ENCODE data around the gene NOXO1. TPM values are rescaled to one million over a fixed set of nuclear protein-coding genes. Genes with fewer than 3 reads are reported as not detected.
"Not testable (repeated sequence)": the region's sequence is repeated elsewhere in the genome, so short reads cannot be mapped to it uniquely, and the experiment has no call there.

NOXO1 gene
- total RNA-seq, 1 donor from 2014 or later: 1.2 TPM

DNA sequence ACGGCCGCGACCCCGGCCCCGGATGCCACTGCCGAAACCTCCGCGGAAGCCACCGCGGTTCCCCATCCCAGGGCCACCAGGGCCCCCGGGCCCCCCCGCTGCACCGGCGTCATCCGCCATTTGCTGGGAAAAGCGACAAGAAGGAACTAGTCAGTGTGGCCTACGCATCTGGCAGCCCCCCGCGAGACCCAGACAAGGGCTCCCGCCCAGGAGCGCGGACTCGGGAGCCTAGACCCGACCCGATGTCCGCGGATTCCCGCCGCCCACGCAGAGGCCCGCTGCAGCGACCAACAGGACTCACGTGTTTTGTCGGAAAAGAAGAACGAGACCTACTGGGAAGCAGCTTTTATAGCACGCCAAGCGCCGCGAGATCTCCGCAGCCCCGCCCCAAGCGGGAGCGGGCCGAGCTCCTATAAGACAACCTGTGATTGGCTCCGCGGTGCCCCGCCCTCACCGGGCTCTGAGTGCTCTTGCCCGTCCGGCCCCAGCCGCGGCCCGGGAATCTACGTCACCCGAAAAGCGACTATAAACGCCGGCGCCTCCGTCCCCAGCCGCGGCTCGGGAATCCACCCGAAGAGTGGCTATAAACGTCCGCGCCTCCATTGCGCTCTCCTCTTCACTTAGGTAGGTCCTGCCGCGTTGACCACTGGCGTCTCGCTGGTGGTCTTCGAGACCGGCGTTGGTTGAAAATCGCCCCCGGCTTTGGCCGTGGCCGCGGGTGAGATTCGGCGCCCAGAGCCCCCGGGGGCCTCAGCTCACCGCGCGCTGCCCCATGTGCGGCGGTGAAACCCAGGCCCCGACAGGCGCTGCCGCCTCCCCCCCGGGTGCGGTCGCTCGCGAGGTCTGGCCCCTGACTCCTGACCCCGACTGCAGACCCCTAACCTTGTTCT is 16.5 kb downstream of the NOXO1 start, which contains the start of gene RPS2:
Gene RPS2 (minus strand): TSS at position 321 of the 890 bp plus-strand sequence. CDS start 201 bp downstream, at position 120.
- peak in 1 of 2 donors; percentile 99 for DNase-seq (ENCODE audit: extremely low spot score in 2 of 2)
- peaks cover 0 to 31% of the 10 kb centered on the region in 2 donors for H3K36me3 ChIP-seq
- H3K4me3 ChIP-seq: peak within 1 kb of the TSS; percentile 88 to 98
- H3K9me3 ChIP-seq: no peaks in the 10 kb centered on the region
- TF ChIP-seq POLR2AphosphoS5 (IDR thresholded peaks at IDR 0.05; ENCODE audit: insufficient read depth in 1 of 2, low read depth in 1 of 2) (peak; percentile 95 to 99), POLR2A (IDR thresholded peaks at IDR 0.05) (peak in 1 of 2 donors; percentile 93)
- TF ChIP-seq, protein P1, sequence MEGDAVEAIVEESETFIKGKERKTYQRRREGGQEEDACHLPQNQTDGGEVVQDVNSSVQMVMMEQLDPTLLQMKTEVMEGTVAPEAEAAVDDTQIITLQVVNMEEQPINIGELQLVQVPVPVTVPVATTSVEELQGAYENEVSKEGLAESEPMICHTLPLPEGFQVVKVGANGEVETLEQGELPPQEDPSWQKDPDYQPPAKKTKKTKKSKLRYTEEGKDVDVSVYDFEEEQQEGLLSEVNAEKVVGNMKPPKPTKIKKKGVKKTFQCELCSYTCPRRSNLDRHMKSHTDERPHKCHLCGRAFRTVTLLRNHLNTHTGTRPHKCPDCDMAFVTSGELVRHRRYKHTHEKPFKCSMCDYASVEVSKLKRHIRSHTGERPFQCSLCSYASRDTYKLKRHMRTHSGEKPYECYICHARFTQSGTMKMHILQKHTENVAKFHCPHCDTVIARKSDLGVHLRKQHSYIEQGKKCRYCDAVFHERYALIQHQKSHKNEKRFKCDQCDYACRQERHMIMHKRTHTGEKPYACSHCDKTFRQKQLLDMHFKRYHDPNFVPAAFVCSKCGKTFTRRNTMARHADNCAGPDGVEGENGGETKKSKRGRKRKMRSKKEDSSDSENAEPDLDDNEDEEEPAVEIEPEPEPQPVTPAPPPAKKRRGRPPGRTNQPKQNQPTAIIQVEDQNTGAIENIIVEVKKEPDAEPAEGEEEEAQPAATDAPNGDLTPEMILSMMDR (IDR thresholded peaks at IDR 0.05): no peak
- H3K27me3 ChIP-seq: no peaks in the 10 kb centered on the region
- H3K27ac ChIP-seq: peak within 1 kb of the TSS; percentile 91
- peaks cover 49% of the 10 kb centered on the region for H3K4me1 ChIP-seq
- intact Hi-C loops (cut with DNase I): no loop called here

DNA sequence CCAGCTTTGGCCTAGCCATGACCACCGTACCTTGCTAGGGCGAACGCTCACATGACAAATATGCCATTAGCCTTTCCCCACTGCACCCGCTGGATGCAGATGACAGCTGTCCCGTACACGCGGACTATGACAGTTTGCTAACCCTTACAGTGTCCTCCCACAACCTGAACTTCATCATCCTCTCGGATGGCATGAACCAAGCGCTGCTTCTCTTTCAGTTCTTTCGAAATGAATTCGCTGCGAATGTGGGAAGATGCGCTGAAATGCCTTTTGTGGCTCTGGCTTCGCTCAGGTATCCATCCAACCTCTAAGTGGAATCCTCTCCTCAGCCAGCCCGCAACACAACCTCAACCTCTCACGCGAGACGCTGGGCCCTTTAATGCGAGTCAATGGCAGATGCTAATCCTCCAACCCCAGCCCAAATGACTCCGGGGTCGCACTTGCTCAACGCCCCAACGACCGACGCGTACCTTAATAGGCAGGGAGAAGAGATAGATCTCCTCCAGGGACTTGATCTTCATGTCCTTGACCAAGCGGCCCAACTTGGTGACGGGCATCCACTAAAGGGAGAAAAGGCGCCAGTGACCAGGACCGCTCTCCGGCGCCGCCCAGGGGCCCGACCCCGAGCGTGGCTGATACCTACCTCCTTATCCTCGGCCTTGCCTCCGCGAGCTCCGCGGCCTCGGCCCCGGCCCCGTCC is 17.3 kb downstream of the NOXO1 start:
- intact Hi-C loops (cut with DNase I): no loop called here

DNA sequence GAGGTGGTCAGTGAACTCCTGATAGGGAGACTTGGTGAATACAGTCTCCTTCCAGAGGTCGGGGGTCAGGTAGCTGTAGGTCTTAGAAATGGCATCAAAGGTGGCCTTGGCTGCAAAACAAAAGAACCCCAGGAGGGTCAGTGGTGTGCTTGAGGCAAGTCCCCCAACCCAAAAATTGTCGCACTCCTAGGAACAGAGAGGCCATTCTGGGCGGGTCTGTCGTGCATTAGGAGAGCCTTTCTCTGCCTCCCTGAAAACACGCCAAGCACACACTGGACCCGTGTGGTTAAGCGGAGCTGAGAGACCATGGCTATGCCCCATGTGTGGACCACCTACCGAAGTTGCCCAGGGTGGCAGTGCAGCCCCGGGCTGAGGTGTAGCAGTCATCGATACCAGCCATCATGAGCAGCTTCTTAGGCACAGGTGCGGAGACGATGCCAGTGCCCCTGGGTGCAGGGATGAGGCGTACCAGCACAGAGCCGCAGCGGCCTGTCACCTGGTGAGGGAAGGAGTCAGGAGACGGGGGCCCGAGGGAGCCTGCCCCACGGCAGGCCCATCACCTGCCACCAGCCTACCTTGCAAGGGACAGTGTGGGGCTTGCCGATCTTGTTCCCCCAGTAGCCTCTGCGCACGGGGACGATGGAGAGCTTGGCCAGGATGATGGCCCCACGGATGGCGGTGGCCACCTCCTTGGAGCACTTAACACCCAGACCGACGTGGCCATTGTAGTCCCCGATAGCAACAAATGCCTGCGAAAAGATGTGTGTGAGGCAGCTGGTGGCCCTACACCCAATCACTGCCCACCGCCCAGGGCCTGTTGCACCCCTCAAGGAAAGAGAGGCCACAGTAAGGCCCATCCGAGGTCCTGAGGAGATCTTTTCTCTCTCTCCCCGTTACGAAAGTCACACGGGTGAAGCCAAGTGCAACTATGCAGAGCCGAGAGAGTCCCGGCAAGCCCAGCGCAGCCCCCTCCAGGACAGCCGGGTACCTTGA is 18.8 kb downstream of the NOXO1 start:
- H3K27ac ChIP-seq; intact Hi-C loops (cut with DNase I); DNase-seq (ENCODE audit: extremely low spot score in 2 of 2); H3K9me3 ChIP-seq; H3K27me3 ChIP-seq: not testable (repeated sequence)
- H3K4me3 ChIP-seq: peak overlapping the region in 1 of 2 donors; percentile 88
- peaks cover 0 to 31% of the 10 kb centered on the region in 2 donors for H3K36me3 ChIP-seq
- peak in 1 of 2 donors; percentile 5 for TF ChIP-seq POLR2AphosphoS5 (IDR thresholded peaks at IDR 0.05; ENCODE audit: insufficient read depth in 1 of 2, low read depth in 1 of 2)
- H3K4me1 ChIP-seq: peaks cover 52% of the 10 kb centered on the region

More for the DNA sequence above, 17.3 kb downstream of the NOXO1 start:
- peaks cover 52% of the 10 kb centered on the region for H3K4me1 ChIP-seq
- H3K9me3 ChIP-seq: no peaks in the 10 kb centered on the region
- no peak for TF ChIP-seq POLR2AphosphoS5 (IDR thresholded peaks at IDR 0.05; ENCODE audit: insufficient read depth in 1 of 2, low read depth in 1 of 2)
- TF ChIP-seq POLR2A (IDR thresholded peaks at IDR 0.05): no peak
- TF ChIP-seq, protein P1 (IDR thresholded peaks at IDR 0.05): no peak
- H3K4me3 ChIP-seq: peak overlapping the region; percentile 88 to 98
- peaks cover 0 to 31% of the 10 kb centered on the region in 2 donors for H3K36me3 ChIP-seq
- H3K27me3 ChIP-seq: no peaks in the 10 kb centered on the region
- peak overlapping the region; percentile 91 for H3K27ac ChIP-seq
- DNase-seq (ENCODE audit: extremely low spot score in 2 of 2): no peak

DNA sequence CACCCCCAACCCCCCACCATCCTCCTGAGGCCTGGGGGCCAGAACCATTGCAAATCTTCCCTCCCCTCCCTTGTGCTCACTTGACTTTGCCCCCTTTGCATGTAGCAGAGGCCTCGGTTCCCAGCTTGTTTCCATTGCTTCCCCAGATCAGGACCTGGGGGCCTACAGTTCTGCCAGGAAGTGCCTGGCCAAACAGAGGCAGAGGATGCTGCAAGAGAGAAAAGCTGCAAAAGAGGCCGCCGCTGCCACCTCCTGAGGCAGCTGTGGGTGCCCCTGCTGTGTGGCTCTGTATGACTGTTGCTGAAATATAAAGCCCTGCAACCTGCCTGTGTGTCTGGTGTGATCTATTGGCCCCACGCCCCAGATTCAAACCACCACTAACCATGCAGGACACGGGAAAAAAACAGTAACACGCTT is 19.6 kb downstream of the NOXO1 start:
- no peak overlapping the region for H3K4me3 ChIP-seq
- no peaks in the 10 kb centered on the region for H3K27me3 ChIP-seq
- DNase-seq (ENCODE audit: extremely low spot score in 2 of 2): no peak
- intact Hi-C loops (cut with DNase I): no loop called here
- TF ChIP-seq POLR2AphosphoS5 (IDR thresholded peaks at IDR 0.05; ENCODE audit: insufficient read depth in 1 of 2, low read depth in 1 of 2) (no peak), POLR2A (IDR thresholded peaks at IDR 0.05) (no peak)
- peaks cover 50% of the 10 kb centered on the region for H3K4me1 ChIP-seq
- peaks cover 0 to 31% of the 10 kb centered on the region in 2 donors for H3K36me3 ChIP-seq
- H3K27ac ChIP-seq: no peak overlapping the region
- no peaks in the 10 kb centered on the region for H3K9me3 ChIP-seq

DNA sequence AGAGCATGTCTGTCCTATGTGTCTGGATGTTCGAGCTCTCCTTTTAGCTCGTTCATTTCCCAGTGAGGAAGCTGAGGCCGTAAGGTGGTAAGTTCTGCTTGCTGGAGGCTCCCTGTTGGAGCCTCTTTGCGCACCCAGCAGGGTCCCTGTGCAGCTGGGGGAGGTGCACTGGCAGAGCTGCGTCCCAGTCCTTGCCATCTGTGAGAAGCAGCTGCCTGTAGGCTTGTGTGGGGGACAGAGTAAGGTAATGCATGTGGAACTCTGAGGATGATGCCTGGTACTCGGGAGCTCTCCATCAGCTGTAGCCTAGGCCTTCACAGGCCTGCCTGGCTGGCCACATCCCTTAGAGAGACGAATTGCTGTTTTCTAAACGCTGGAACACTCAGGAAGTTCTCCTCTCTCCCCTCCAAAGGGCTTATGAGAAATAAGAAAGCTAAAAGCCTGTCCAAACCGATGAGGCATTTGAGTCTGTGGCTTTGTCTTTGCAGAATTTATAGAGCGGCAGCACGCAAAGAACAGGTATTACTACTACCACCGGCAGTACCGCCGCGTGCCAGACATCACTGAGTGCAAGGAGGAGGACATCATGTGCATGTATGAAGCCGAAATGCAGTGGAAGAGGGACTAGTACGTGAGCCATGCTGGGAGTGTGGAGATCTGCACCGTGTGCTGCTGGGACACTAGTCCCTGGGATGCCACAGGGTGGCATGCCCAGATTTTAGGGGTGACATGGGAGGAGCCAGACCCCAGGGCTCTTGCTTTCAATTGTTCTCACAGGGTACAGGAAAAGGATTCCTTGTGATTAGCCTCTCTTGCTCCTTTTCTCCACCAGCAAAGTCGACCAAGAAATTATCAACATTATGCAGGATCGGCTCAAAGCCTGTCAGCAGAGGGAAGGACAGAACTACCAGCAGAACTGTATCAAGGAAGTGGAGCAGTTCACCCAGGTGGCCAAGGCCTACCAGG is 20.3 kb downstream of the NOXO1 start:
- intact Hi-C loops (cut with DNase I): no loop called here
- TF ChIP-seq, protein P1 (IDR thresholded peaks at IDR 0.05): no peak
- TF ChIP-seq POLR2A (IDR thresholded peaks at IDR 0.05): no peak
- no peak for TF ChIP-seq POLR2AphosphoS5 (IDR thresholded peaks at IDR 0.05; ENCODE audit: insufficient read depth in 1 of 2, low read depth in 1 of 2)
- Histone ChIP-seq H3K4me3 (peak overlapping the region; percentile 73 to 81), H3K36me3 (peaks cover 0 to 31% of the 10 kb centered on the region in 2 donors), H3K27ac (no peak overlapping the region), H3K27me3 (no peaks in the 10 kb centered on the region), H3K4me1 (peaks cover 43% of the 10 kb centered on the region), H3K9me3 (no peaks in the 10 kb centered on the region)
- DNase-seq (ENCODE audit: extremely low spot score in 2 of 2): no peak
